Neural progenitor cell (in vitro differentiated cells): ENCODE measurements around the gene C19orf12. TPM values are rescaled to one million over a fixed set of nuclear protein-coding genes. Genes with fewer than 3 reads are reported as not detected.

Experiments used
- DNase-seq: peaks from one replicate; pipeline ENCODE4 v3.0.0-alpha.2; 2016; ENCODE audit warnings: low spot score
- H2AFZ ChIP-seq: fragments of 200-600 bp; sonication (generic); replicated peaks from 2 replicates; pipeline ENCODE4 v1.6.1; 2016; ENCODE audit warnings: antibody characterized with exemption
- H3F3A ChIP-seq: fragments of 200-600 bp; sonication (generic); 2 replicates; pipeline ENCODE4 v1.6.1; 2016; ENCODE audit warnings: antibody characterized with exemption, low read depth
- H3K27ac ChIP-seq: fragments of 200-600 bp; sonication (generic); 2 replicates; pipeline ENCODE4 v1.5.1; 2016; ENCODE audit warnings: mild to moderate bottlenecking
- H3K27me3 ChIP-seq: fragments of 200-600 bp; sonication (generic); 2 replicates; pipeline ENCODE4 v1.6.1; 2016; ENCODE audit warnings: mild to moderate bottlenecking, moderate library complexity
- H3K36me3 ChIP-seq: fragments of 200-600 bp; sonication (generic); 2 replicates; pipeline ENCODE4 v1.5.1; 2016
- H3K4me1 ChIP-seq: fragments of 200-600 bp; sonication (generic); 2 replicates; pipeline ENCODE4 v1.6.1; 2016; ENCODE audit warnings: mixed run types
- H3K4me2 ChIP-seq: fragments of 200-600 bp; sonication (generic); 2 replicates; pipeline ENCODE4 v1.6.1; 2016
- H3K4me3 ChIP-seq: fragments of 200-600 bp; sonication (generic); 2 replicates; pipeline ENCODE4 v1.5.1; 2016
- H3K79me2 ChIP-seq: fragments of 200-600 bp; sonication (generic); 2 replicates; pipeline ENCODE4 v1.6.1; 2016; ENCODE audit warnings: low read depth
- H3K9ac ChIP-seq: fragments of 200-600 bp; sonication (generic); 2 replicates; pipeline ENCODE4 v1.6.1; 2016
- H3K9me3 ChIP-seq: fragments of 200-600 bp; sonication (generic); 2 replicates; pipeline ENCODE4 v1.5.1; 2016; ENCODE audit warnings: low read depth
- H4K20me1 ChIP-seq: fragments of 200-600 bp; sonication (generic); 2 replicates; pipeline ENCODE4 v1.6.1; 2016; ENCODE audit warnings: low read depth
- H3K27ac Mint-ChIP-seq: 3 replicates; pipeline ENCODE4 v1.8.0; 2021; ENCODE audit warnings: mixed read lengths
- H3K27me3 Mint-ChIP-seq: 2 replicates; pipeline ENCODE4 v1.8.0; 2022; ENCODE audit warnings: low read depth, mild to moderate bottlenecking, inconsistent platforms, moderate library complexity, mixed read lengths; ENCODE audit not compliant: insufficient read depth
- H3K36me3 Mint-ChIP-seq: 3 replicates; pipeline ENCODE4 v1.8.0; 2021; ENCODE audit warnings: mixed read lengths
- H3K4me1 Mint-ChIP-seq: 3 replicates; pipeline ENCODE4 v1.8.0; 2021; ENCODE audit warnings: mixed read lengths
- H3K4me3 Mint-ChIP-seq: 3 replicates; pipeline ENCODE4 v1.8.0; 2021; ENCODE audit warnings: mild to moderate bottlenecking, moderate library complexity, mixed read lengths
- H3K9me3 Mint-ChIP-seq: 3 replicates; pipeline ENCODE4 v1.8.0; 2020; ENCODE audit warnings: mixed read lengths
- EZH2 ChIP-seq: fragments of 200-600 bp; sonication (generic); IDR thresholded peaks from 2 replicates; pipeline ENCODE4 v1.6.1; 2017; ENCODE audit warnings: antibody characterized with exemption, mild to moderate bottlenecking, moderate library complexity
- EZH2phosphoT487 ChIP-seq: fragments of 200-600 bp; sonication (generic); IDR thresholded peaks from 2 replicates; pipeline ENCODE4 v1.6.1; 2017; ENCODE audit warnings: antibody characterized with exemption
- total RNA-seq: library from RNA; depleted of rRNA; stranded (reverse); fragments of >200 nt; gene quantifications from 2 replicates; pipeline ENCODE4 v1.2.3, GENCODE V29; 2015; ENCODE audit warnings: low replicate concordance
- TF ChIP-seq, protein P1 (sequence below): fragments of 200-600 bp; sonication (generic); IDR thresholded peaks from 2 replicates; pipeline ENCODE4 v1.5.1; 2017; ENCODE audit warnings: antibody characterized with exemption, mild to moderate bottlenecking

Gene C19orf12
- total RNA-seq, 1 donor from 2014 or later: 28.2 TPM

GRCh38 chr19:29679598-29680210 is 35.4 kb downstream of the C19orf12 start:
- peaks cover 7% of the 10 kb centered on the region for H3K27me3 Mint-ChIP-seq
- H3K4me1 Mint-ChIP-seq: peaks cover 20% of the 10 kb centered on the region
- H2AFZ ChIP-seq: no peak overlapping the region
- no peaks in the 10 kb centered on the region for H3K27me3 ChIP-seq
- no peak for TF ChIP-seq EZH2
- TF ChIP-seq, protein P1, sequence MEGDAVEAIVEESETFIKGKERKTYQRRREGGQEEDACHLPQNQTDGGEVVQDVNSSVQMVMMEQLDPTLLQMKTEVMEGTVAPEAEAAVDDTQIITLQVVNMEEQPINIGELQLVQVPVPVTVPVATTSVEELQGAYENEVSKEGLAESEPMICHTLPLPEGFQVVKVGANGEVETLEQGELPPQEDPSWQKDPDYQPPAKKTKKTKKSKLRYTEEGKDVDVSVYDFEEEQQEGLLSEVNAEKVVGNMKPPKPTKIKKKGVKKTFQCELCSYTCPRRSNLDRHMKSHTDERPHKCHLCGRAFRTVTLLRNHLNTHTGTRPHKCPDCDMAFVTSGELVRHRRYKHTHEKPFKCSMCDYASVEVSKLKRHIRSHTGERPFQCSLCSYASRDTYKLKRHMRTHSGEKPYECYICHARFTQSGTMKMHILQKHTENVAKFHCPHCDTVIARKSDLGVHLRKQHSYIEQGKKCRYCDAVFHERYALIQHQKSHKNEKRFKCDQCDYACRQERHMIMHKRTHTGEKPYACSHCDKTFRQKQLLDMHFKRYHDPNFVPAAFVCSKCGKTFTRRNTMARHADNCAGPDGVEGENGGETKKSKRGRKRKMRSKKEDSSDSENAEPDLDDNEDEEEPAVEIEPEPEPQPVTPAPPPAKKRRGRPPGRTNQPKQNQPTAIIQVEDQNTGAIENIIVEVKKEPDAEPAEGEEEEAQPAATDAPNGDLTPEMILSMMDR: no peak
- no peak for TF ChIP-seq EZH2phosphoT487
- H4K20me1 ChIP-seq: peaks cover 6% of the 10 kb centered on the region
- no peak for DNase-seq
- no peak overlapping the region for H3K27ac ChIP-seq
- H3K79me2 ChIP-seq: no peaks in the 10 kb centered on the region
- H3K4me2 ChIP-seq: no peak overlapping the region
- peak overlapping the region; percentile 15 for H3K27ac Mint-ChIP-seq
- H3K4me3 Mint-ChIP-seq: no peak overlapping the region
- no peaks in the 10 kb centered on the region for H3K9me3 Mint-ChIP-seq
- H3K4me3 ChIP-seq: no peak overlapping the region
- H3K9me3 ChIP-seq: no peaks in the 10 kb centered on the region
- no peaks in the 10 kb centered on the region for H3K36me3 ChIP-seq
- H3K9ac ChIP-seq: no peak overlapping the region
- H3K4me1 ChIP-seq: peaks cover 18% of the 10 kb centered on the region
- H3F3A ChIP-seq: peaks cover 12% of the 10 kb centered on the region
- H3K36me3 Mint-ChIP-seq: no peaks in the 10 kb centered on the region

- Histone ChIP-seq H3K9ac (no peak overlapping the region), H3K36me3 (no peaks in the 10 kb centered on the region), H3K4me3 (no peak overlapping the region), H3K9me3 (no peaks in the 10 kb centered on the region), H2AFZ (no peak overlapping the region), H3F3A (peaks cover 10% of the 10 kb centered on the region), H3K27me3 (no peaks in the 10 kb centered on the region), H3K4me2 (no peak overlapping the region), H3K79me2 (no peaks in the 10 kb centered on the region), H3K4me1 (peaks cover 15% of the 10 kb centered on the region), H3K27ac (no peak overlapping the region), H4K20me1 (peaks cover 6% of the 10 kb centered on the region)
- Mint-ChIP-seq H3K36me3 (no peaks in the 10 kb centered on the region), H3K27me3 (peaks cover 7% of the 10 kb centered on the region), H3K4me3 (no peak overlapping the region), H3K27ac (no peak overlapping the region), H3K9me3 (no peaks in the 10 kb centered on the region), H3K4me1 (peaks cover 16% of the 10 kb centered on the region)
- DNase-seq: no peak
- TF ChIP-seq EZH2phosphoT487 (no peak), EZH2 (no peak)
- TF ChIP-seq, protein P1: no peak
Observed at GRCh38 chr19:29678484-29679106, 36.5 kb downstream of the C19orf12 start.

GRCh38 chr19:29677001-29677817 is 37.9 kb downstream of the C19orf12 start:
- Mint-ChIP-seq H3K9me3 (no peaks in the 10 kb centered on the region), H3K27ac (no peak overlapping the region), H3K36me3 (no peaks in the 10 kb centered on the region), H3K4me3 (no peak overlapping the region), H3K27me3 (peaks cover 7% of the 10 kb centered on the region), H3K4me1 (peaks cover 10% of the 10 kb centered on the region)
- Histone ChIP-seq H3K36me3 (no peaks in the 10 kb centered on the region), H2AFZ (no peak overlapping the region), H3K9me3 (no peaks in the 10 kb centered on the region), H3K4me1 (peaks cover under 1% of the 10 kb centered on the region), H3K27ac (no peak overlapping the region), H4K20me1 (peaks cover 6% of the 10 kb centered on the region), H3K27me3 (no peaks in the 10 kb centered on the region), H3F3A (no peaks in the 10 kb centered on the region), H3K9ac (no peak overlapping the region), H3K4me2 (no peak overlapping the region), H3K4me3 (no peak overlapping the region), H3K79me2 (no peaks in the 10 kb centered on the region)
- TF ChIP-seq EZH2phosphoT487: no peak
- no peak for TF ChIP-seq EZH2
- no peak for DNase-seq
